OCI-M2 (cell line): ENCODE measurements around the gene SEH1L.

Experiments
- DNase-seq: peaks from one replicate; lab custom pipeline; 2025; ENCODE audit not compliant: unreplicated experiment; lab: John Stamatoyannopoulos, UW

Gene SEH1L

DNA sequence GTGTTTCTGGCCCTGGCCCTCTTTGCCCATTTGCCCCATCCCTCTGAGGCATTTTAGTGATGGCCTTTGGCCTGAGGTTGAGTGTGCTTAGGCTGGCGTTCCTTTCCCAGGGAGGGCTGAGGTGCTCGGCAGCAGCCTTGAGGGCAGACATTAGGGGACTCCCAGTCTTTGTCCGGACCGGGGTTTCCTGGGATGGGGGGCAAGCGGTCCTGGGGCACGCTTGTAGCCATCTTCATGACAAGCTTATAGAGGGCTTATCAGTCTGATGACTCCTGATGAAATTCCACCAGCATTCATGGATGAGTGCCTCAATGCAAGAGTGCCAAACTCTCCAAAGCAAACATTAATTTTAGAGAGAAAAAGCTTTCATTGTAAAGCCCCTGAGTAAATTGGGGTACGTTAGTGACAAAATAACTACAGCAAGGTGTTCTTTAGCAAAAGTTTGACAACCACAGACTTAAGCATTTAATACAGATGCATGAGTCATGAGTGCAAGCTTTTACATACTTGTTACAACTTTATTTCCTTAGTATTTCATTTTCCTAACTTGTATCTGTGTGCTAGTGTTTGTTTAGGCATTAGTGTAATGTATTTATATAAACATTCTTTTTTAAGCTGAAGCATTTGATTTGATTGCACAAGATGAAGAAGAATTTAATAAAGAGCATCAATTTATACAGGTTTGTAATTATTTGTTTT, 89.0 kb downstream of the SEH1L start:
- no peak for DNase-seq
